Myocyte (in vitro differentiated cells): Measurements from ENCODE around the gene CDK5R2. TPM values are rescaled to one million over a fixed set of nuclear protein-coding genes. Genes with fewer than 3 reads are reported as not detected.

Experiments used
- DNase-seq: peaks from one replicate; pipeline ENCODE4 v3.0.0-alpha.2; 2012; ENCODE audit warnings: low read depth
- total RNA-seq: library from RNA; depleted of rRNA; stranded (reverse); fragments of >200 nt; gene quantifications from 2 replicates; pipeline ENCODE4 v1.2.3, GENCODE V29; 2014

CDK5R2 gene
- total RNA-seq, 1 donor from 2014 or later = 0.45 TPM

DNA sequence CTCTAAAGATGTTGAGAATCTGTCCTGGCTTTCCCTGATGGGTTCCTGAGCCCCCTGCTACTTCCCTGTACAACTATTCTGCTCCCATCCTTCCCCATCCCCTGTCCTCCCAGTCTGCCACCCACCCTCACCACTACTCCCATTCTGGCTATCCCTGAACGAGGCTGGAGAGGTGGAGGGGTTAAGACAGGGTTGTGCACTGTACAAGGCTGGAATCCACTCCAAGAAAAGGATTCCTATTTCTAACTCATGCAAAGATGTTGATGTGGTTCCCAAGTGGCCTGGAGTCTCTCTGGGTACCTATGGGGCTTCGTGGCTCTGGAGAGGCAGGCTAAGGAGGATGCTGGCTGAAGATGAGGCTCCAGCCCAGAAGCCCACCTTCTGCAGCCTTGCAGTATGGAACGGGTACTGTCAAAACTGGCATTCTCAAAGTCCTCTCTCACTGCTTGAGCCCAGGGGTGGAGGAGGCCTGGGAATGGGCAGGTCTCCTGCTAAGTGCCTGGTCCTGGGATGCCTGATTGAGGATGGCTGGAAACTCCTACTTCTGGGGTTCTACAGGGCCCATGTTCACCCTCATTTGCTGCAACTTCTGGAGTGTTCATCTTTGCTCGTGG, 26.8 kb downstream of the CDK5R2 start:
- DNase-seq = no peak

DNA sequence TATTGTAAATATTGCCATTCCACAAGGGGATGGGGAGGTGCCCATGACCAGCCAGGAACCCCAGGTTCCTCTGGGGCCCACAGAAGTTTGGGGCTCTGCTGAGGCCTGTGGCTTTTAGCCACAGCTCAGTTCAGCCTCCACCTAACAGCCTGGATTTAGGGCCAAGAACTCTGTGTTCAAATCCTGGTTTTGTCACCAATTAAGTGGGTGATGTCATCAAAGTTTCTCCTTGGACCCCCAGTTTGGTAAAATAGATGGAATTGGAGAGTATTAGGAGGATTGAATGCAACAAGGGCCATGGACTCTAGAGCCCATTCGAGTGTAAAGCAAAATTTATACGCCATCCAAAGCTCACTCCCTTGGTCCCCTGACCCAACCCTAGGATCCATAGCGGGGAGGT, 28.7 kb downstream of the CDK5R2 start:
- DNase-seq = no peak

DNA sequence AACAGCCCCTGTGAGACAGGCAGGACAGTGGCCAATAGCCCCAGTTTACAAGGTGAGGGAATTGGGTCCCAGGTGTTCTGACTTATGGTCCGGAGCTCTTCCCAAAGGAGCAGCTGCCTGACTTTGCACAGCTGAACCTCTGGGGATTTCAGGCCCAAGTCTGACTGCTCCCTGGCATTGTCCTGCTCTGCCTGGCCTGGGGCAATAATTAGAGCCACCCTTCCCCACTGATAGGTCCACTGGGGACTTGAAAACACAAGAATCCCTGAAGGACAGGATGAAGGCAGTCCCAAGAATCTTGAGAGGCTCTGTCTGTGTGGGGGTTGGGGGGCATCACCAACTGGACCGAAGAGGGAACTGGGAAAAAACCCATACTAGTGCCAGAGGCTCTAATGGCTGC, 29.2 kb downstream of the CDK5R2 start:
- DNase-seq = no peak

DNA sequence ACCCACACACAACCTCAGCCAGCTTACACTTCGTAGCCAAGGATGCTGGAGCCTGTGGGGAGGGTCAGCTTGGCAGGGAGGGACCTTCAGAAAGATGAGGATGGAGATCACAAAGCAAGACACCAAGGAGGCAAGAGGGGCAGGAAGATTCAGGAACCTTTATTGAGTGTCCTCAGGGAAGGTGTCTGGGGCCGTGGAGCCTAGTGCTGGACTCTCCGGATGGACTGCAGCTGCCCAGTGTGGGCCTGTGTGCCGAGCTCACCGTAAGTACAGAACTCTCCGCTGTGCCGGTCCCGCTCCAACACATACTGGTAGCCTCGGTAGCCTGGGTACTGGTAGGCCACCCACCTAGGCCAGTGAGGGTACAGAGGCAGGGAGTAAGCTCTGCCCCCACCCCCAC, 30.6 kb downstream of the CDK5R2 start:
- DNase-seq = no peak

DNA sequence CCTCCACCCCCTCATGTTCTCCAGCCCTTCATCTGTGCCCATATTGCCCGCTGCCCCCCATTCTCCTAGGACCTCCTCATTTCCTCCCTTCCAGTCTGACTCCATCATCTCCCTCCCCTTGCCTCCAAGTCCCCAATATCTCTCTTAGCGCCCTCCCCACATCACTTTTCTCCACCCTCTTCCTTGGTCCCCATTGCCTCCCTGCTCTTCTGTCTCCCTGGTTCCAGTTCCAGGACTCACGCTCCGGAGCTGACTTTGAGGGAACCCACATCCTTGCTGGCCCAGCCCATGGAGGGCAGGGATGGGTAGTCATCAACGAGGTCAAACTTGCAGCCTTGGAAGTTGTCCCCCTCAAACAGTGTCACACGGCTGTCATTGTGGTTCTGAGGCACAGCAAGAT, 31.1 kb downstream of the CDK5R2 start:
- no peak for DNase-seq

DNA sequence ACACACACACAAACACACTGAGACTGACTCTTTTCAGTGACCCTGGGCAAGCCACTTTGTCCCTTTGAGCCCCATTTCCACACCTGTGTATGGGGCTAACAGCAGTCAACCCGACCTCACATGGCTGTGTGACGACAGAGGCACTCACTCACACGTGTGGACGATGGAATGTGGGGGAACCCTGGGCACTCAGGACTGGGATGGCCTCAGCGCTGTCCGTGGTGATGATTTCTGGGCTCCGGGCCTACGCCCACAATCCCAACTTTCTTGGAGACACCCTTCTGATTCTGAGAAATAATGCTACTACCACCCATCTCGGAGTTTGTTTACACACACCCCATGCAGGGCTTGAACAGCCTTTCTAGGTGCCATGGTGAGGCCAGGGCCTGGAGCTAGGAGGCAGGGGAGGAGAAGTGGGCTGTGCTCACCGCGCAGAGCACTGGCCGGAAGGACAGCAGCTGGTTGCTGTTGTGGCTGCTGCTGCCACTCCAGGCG, 32.3 kb downstream of the CDK5R2 start:
- peak; percentile 65 for DNase-seq

DNA sequence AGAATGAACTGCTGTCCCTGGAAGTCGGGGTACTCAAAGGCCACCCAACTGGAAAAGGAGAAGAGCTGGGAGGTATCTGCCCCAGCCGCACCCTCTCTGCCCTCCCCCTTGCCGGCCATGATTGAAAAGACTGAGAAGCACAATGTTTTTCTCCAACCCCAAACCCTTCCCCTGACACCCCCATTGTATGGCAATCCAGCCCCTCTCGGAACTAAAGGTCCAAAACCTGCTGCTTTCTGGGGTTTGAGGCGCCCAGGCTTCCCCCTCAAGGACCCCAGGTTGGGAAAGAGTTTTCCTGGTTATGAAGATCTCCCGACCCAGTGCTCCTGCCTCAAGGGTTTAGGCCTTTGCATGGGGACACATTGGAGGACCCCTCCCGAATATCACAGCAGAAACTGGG, 32.7 kb downstream of the CDK5R2 start:
- DNase-seq = no peak

DNA sequence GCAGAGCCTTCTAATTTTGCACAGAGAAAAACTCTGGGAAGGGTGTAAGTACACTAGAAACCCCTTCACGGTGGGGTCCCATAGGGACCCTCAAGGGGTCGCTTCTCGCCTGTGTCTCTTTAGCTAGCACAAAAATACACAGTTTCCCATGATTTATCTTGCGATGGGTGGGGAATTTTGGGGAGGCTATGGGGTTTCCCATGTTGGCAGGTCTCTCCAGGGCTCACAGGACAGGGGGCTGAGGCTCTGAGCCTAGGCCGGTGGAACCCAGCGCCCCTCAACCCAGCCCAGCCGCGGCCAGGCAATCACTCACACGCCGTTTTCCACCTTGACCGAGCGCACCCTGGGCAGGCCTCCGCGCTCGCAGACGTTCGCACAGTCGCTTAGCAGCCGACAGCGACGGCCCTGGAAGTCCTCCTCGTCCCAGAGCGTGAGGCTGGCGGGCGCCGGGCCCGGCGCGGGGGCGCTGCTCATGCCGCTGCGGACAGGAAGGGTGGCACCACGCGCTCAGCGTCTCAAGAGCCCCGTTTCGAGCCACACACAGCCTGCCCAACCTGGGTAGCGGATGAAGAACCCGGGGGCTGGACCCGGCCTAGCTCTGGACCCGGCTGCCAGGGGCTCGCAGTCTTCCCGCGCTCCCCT, 33.4 kb downstream of the CDK5R2 start:
- no peak for DNase-seq

DNA sequence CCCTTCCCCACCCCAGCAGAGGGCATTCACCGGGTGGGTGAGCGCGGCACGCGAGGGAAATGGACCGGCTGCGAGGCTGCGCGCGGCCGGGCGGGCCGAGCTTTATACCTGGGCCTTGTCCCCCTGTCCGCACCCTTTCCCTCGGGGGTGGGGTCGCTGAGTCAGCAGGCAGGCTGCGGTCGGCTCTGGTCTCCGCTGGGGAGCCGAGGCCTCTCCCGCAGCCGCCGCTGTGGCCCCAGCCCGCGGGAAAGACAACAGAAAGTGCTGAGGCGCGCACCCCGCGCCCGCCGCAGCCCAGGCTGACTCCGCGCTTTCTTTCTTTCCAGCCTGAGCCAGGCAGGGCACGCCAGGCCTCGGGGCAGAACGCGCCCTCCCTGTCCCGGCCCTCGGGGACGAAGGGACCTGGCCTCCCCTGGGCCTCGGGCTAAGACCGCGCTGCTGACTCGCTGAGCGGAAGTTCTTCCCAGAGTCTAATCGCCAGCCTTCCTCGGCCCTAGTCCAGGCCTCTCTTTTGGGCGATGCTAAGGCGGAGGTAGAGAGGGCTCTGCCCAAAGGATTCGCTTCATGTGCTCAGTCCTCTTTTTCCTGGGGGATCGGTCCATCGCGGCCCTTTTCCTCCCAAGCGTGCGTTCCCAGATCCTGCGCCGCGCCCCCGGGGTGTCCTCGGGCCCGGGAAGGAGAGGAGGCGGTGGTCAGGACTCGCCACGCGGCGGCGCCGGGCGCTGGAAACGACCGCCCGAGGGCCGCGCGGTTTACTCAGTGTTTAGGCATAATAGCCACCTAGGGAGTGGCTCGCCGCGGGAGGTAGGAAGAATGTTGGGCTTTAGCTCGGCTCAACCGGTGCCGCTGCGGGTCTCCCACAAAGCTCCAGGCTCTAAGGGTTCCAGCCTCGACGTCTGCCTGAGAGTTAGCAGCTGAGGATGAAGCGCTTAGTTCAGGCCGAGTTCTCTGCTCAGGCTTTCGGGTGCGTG, 34.2 kb downstream of the CDK5R2 start, which contains the start of gene CRYBA2:
TSS of gene CRYBA2 (minus strand) at position 78 of the 971 bp plus-strand sequence. CDS start 246 bp downstream, outside the sequence.
- no peak for DNase-seq

DNA sequence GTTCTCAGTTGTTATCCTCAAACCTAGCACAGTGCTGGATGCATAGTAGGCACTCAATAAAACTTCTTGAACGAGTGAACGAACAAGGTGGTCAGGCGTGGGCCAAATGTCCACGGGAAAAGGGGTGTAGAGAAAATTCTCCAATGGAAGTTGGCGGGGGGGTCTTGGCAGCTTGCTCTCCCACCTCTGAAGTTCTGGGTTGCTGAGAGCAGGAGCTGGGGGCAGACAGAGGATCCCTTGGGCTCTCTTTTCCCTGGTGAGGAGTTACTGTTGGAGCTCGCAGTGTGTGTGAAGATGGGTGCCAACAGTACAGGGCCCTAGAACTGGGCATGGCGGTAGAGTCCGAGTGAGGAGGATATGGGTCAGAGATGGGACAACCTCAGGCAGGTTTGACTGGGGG, 36.1 kb downstream of the CDK5R2 start:
- DNase-seq = no peak

DNA sequence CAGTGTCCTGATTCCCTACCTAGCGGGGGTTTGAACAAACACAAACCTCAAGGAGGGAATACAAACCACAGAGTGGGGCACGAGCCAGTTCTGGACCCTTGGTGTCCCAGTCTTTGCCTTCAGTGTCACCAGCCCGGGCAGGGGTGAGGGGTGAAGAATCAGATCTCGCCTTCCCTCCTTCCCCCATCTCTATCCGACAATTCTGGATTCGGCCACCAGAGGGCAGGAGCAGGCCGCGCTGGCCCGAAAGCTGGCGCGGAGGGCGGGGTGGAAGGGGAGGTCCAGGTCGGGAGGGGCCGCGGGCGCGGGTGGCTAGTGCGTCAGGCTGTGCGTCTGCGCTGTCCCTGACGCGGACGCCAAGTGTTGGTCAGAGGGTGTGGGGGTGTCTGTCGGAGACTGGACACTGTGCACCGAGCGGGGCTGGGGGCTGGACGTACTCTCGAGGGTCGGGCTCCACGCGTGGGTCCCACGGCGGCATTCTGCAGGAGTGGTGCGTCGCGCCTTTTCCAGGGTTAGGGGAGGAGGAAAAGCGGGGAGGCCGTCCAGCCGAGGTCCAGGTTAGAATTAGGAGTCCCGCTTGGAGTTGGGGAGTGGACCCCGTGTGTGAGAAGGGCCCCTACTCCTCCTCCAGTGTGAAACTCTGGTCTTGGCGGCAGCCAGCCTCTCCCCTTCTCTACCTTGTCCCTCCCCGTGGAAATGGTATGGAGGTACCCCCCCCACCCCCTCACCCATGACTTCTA, 36.7 kb downstream of the CDK5R2 start:
- DNase-seq = peak; percentile 82

DNA sequence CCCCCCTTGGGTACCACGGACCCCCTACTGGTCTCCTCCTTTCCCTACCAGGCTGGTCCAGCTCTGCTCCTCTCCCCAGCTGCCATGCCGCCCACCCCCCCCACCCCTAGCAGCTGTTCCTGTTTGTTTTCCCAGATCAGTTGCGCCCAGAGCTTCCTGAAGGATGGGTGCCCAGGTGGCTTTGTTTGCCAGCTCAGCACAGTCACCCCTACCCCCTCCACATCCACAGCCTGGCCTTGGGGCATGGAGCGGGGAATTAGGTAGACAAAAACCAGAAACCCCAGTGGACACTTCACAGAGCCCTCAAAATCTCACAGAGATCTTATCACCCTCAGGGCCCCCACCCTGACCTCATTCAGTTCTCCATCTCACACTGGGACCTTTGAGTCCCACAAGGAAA, 37.5 kb downstream of the CDK5R2 start:
- peak; percentile 40 for DNase-seq

DNA sequence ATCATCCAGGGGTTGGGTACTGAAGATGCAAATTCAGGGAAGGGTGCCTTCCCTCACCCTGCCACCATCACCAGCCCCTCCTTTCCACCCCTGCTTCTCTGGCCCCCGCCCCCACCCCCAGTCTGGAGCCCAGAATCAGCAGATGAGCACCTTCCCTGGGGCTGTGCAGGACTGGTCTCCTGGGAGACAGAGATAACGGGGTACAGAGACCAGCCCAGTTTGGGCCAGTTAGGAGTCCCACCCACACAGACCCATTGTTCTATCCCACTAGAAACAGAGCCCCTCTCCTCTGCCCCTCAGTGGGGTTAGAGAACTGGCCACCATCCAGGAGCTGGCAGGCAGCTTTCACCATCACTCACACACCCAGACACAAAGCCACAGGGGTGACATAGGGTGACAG, 38.3 kb downstream of the CDK5R2 start:
- no peak for DNase-seq

DNA sequence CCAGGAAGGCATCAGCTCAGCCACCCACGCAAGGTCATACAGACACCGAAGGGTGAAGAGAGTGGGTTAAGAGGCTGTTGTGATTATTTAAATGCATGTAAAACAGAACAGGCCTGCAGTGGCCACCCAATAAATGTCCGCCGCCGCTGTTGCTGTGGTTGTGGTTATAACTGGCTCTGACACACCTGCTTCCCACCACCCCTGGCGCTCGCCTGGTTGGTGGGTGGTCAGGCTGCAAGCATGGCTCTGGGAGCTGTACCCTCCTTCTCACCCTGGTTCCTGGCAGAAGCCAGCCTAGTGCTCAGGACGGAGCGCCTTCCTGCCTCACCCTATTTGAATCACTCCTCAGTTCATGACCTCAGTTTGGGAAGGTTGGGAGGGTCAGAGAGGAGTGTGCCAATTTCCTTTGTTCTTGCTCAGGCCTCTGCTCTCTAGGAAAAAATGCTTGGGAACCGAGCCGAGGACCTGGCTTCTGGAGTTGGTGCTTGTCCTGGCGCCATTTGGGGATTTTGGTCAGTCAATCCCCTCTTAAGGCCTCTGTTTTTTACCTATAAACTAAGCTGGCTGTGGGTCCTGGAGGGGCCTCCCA, 39.0 kb downstream of the CDK5R2 start:
- no peak for DNase-seq

DNA sequence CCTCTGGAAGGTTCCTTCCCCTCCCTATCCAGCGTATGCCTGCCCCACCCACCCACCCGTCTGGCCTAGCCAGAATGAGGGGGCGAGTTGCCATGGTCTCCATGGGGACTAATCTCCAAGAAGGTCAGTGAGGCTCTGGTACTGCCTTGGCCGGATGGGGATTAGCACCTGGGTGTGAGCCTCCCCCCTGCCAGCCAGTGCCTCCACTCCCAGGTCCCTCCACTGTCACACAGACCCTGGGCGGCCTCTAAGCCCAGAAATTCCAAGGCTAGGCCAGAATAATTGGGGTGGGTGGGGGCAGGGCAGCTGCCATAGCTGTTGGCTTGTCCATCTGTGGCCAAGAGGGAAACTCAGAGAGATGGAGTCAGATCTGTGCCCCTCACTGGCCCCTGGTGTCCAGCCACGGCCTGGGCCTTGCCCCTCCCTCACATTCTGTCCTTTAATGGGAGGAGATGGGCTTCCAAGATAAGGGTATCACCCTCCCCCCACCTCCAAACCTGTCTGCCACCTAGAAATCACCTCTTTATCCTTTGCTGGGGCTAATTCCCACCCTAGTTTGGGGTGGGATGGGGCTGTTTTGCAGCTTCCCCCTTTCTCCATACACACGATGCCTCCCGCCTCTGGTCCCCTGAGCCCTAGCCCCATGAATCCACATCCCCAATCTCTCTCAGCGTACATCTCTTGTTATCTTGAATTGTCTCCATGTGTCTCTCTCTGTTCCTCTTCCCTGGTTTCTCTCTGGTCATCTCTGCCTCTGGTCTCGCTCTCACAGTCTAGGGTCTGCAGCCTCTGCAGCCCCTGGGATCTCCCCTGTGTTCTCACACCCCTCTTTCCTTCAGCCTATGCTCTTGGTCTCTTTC, 39.8 kb downstream of the CDK5R2 start:
- DNase-seq = no peak

DNA sequence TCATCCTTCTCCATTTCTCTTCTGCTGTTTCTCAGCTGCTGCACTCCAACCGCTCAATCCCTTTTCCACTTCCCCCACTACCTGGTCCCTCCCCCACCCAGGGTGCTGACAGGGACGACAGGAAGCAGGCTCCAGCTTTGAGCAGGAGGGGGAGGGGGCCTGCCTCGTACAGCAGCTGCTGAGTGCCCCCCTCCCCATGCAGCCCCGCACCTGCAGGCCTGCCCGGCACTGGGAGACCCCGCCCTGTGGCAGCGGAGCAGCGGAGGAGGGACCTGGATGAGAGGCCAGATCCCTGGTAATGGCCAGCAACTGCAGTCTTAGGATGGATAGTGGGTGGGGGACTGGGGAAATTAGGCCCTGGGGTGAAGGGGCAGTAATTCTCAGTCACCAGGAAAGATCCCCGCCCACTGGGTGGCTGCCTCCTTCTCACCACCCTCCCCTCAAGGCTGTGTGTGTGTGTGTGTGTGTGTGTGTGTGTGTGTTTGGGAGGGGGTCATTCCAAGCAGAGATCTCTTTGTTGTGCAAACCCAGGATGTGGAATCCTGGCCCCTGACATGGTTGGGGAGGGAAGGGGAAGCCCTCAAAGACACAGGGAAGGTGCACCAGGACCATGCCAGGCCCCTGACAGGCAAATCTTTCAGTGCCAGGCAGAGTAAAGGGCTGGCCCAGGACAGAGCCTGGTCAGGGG, 40.6 kb downstream of the CDK5R2 start:
- no peak for DNase-seq

DNA sequence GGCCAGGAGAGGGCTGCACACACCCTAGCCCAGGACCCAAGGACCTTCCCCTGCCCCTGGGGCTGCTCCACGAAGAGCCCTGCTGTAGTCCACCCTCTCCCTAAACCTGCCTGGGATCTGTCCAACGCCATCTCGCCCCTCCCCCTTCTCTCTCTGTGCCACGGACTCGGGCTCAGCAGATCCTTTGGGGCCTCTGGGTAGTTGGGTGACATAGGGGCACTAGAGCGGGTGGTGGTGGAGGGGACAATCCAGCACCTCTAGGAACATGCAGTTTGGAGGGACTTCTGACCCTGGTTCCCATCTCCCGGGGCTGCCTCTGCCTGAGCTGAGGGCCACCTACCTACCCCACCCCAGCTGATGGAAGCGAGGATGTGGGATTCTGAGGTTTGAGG, 41.1 kb downstream of the CDK5R2 start:
- no peak for DNase-seq

DNA sequence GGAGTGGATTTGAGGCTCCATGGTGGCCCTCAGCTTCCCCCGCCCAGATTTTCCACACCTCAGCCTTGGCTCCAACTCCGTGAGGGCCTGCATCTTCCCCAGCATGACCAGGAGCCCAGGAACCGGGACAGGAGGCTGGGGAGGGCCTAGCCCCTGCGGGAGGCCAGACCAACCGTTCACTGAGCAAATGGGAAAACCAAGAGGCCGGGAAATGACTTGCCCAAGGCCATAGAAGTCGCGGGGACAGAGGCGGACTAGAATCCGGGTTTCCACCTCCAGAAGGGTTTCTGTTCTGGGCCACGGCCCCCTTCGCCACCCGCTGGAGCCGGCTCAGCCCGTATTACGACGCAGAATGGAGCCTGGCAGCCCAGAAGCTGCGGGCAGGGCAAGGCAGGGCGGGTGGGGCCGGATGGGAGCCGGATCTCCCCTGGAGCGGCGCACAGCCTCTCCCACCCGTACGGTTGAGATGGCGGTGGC, 41.7 kb downstream of the CDK5R2 start:
- DNase-seq = no peak
